ENCODE measurements around the gene PNN.
"Not testable (repeated sequence)": the region's sequence is repeated elsewhere in the genome, so short reads cannot be mapped to it uniquely, and the experiment has no call there.

The PNN gene

DNA sequence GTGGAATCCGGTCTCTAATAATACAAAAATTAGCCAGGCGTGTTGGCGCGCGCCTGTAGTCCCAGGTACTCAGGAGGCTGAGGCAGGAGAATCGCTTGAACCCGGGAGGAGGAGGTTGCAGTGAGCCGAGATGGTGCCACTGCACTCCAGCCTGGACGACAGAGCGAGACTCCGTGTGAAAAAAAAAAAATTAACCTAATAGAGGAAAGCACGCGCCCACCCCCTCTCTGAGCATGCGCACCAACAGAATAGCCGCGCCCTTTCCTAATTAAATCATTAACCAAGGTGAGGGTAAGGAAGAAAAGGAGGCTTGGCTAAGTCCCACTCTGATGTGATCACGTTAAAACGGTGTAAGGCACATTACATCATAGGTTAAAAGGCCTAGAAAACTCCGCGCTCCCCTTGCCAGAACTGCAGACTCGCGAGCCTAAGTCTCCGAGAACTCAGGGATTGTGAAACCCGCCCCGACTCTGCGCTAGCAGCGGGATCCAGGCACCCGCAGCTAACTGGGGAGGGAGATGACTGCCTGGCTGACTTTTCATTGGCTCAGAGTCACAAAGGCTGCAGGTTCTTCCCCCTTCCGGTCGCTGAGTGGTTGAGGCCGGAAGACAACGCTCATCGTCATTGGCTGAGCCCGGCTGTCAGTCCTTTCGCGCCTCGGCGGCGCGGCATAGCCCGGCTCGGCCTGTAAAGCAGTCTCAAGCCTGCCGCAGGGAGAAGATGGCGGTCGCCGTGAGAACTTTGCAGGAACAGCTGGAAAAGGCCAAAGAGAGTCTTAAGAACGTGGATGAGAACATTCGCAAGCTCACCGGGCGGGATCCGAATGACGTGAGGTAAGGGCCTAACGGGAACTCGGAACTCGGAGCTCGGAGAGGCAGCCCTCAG, at the start of gene PNN:
Gene PNN, plus strand, starts transcription at position 695 of the 885 bp plus-strand sequence. Its CDS starts 26 bp downstream, at position 721.
- peak; percentile 98 for DNase-seq (ENCODE audit: low spot score)

DNA sequence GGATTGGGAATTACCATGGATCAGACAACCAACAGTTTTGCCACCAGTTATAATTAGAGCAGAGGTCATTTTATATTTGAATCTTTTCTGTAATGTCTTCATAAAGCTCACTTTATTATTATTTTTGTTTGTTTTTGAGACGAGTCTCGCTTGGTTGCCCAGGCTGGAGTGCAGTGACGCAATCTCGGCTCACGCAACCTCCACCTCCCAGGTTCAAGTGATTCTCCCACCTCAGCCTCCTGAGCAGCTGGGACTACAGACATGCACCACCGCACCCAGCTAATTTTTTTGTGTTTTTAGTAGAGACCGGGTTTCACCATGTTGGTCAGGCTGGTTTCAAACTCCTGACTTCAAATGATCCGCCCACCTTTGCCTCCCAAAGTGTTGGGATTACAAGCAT, 37.2 kb upstream of the PNN start:
- not testable (repeated sequence) for DNase-seq (ENCODE audit: low spot score)

DNA sequence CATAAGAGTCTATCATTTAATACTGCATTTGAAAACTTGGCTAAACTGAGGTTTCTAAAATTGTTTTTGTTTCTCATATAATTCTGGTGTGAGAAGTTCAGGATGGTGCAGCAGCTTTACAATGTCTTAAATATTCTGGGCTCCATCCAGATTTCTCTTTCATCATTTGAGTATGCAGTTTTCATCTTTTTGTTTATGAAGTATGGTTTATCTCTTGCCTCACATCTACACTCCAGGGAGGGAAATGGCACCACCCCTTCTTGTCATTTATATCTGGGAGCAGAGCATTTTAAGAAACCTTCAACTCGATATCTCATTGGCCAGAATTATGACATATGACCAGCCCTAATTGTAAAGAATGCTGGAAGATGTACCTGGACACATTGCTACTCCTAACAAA, 36.6 kb upstream of the PNN start:
- DNase-seq (ENCODE audit: low spot score) = no peak

DNA sequence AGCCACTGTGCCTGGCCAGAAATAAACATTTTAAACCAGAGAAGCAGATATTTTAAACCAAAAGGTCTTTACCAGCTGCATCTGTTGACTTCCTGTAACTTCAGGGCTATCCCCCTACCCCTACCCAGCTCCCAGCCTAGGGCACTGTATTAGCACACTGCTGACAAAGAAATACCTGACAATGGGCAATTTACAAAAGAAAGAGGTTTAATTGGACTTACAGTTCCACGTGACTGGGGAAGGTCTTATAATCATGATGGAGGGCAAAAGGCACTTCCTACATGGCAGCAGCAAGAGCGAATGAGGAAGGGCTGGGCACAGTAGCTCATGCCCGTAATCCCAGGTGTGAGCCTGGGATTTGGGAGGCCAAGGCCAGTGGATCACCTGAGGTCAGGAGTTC, 34.9 kb upstream of the PNN start:
- no peak for DNase-seq (ENCODE audit: low spot score)

DNA sequence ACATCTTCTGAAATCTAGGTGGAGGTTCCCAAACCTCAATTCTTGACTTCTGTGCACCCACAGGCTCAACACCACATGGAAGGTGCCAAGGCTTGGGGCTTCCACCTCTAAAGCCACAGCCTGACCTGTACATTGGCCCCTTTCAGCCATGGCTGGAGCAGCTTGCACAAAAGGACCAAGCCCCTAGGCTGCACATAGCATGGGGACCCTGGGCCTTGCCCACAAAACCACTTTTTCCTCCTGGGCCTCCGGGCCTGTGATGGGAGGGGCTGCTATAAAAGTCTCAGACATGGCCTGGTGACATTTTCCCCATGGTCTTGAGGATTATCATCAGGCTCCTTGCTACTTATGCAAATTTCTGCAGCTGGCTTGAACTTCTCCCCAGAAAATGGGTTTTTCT, 33.4 kb upstream of the PNN start:
- not testable (repeated sequence) for DNase-seq (ENCODE audit: low spot score)

DNA sequence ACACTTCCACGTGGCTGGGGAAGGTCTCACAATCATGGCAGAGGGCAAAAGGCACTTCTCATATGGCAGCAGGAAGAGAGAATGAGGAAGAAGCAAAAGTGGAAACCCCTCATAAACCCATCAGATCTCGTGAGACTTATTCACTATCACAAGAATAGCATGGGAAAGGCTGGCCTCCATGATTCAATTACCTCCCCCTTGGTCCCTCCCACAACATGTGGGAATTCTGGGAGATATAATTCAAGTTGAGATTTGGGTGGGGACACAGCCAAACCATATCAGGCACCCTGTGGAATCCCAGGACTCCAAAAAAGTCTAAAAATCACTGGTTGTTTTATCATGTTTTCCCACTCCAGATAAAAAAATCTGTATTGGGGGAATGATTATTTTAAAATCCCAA, 31.8 kb upstream of the PNN start:
- DNase-seq (ENCODE audit: low spot score) = not testable (repeated sequence)

DNA sequence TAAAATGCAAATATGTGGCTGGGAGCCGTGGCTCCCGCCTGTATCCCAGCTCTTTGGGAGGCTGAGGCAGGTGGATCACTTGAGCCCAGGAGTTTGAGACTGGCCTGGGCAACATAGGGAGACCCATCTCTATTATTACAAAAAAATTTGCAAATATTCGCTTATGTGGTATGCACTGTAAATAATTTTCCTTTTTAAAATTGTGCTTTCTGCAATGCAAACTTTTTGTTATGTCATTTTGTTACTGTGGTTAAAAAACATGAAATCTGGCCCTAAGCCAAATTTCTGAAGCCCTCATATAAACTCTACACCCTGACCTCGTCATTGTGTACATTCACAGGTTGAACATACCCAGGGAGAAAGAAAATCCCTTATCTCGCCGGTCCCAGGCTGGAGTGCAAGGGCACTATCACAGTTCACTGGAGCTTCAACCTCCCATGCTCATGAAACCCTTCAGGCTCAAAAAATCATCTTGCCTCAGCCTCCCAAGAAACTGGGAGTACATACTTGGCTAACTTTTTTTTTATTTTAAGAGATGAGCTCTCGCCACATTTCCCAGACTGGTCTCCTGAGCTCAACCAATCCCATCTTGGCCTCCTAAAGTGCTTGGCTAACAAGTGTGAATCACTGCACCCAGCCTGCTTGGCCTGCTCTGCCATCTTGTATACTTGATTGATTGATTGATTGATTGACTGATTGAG, 29.6 kb upstream of the PNN start:
- DNase-seq (ENCODE audit: low spot score) = peak; percentile 72

DNA sequence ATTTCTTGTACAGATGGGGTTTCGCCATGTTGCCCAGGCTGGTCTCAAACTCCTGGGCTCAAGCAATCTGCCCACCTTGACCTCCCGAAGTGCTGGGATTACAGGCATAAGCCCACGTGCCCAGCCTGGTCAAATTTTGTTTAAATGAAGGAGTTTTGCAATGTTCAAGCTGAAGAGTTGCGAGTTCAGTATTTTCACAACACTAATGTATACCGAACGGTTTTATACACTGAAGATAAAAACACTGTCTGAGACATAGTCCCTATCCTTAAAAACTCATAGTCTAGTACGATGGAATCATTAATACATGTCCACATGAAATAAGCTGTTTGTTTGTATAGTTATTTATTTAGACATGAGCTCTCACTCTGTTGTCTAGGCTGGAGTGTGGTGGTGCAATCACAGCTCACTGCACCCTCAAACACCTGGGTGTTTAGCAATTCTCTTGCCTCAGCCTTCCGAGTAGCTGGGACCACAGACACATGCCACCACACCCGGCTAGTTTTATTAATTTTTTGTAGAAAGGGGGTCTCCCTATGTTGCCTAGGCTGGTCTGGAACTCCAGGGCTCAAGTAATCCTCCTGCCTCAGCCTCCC, 20.4 kb upstream of the PNN start:
- no peak for DNase-seq (ENCODE audit: low spot score)

DNA sequence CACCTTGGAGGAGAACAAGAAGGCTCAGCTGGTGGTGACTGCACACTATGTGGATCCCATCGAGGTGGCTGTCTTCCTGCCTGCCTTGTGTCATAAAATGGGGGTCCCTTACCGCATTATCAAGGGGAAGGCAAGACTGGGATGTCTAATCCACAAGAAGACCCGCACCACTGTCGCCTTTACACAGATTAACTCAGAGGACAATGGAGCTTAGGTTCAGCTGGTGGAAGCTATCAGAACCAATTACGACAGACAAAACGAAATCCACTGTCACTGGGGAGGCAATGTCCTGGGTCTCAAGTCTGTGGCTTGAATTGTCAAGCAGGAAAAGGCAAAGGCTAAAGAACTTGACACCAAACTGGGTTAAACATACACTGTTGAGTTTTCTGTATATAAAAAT, 17.6 kb upstream of the PNN start:
- no peak for DNase-seq (ENCODE audit: low spot score)

DNA sequence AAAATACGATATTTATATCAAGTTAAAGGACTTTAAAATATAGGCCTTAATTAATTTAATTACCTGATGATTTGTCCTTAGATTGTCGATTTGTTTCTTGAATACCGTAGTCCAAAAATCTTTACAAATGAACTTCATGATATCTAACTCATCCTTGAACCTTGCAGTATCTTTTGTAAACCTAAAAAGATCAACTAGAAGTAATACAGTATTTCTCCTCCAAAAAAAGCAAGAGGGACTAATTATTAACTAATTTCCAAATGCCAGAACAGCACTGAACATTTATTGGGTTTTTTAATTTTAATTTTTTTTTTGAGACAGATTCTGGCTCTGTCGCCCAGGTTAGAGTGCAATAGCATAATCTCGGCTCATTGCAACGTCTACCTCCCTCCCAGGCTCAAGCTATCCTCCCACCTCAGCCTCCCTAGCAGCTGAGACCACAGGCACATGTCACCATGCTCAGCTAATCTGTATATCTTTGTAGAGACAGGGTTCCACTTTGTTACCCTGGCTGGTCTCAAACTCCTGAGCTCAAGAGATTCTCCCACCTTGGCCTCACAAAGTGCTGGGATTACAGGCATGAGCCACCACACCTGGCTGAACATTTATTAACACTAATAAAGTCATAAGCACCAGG, 16.7 kb upstream of the PNN start:
- no peak for DNase-seq (ENCODE audit: low spot score)

DNA sequence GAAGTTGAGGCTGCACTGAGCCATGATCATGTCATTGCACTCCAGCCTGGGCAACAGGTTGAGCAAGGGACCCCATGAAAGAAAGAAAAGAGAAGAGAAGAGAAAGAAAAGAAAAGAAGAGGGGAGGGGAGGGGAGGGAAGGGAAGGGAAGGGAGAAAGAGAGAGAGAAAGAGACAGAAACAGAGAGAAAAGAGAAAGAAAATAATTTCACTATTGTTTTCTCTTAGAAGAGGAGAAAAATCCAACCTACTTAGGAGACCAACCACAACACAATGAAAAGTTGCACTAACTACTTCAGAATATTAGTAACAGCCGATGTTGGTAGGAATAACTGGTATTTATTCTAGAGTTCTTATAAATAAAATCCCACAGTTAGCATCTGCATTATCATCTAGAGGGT, 14.6 kb upstream of the PNN start:
- DNase-seq (ENCODE audit: low spot score) = no peak

DNA sequence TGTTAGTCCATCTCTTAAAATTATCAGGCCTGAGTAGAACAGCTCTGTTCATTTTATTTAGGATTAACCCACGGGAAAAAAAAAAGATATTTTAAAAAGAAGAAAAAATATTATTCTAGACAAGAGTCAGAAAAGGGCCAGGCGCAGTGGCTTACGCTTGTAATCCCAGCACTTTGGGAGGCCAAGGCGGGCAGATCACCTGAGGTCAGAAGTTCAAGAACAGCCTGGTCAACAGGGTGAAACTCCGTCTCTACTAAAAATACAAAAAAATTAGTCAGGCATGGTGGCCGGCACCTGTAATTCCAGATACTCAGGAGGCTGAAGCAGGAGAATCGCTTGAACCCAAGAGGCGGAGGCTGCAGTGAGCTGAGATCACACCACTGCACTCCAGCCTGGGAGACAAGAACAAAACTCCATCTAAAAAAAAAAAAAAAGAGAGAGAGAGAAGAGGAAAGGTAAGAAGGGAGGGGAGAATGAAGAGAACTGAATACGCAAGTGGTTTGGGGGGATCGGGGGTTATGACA, 7.2 kb upstream of the PNN start:
- DNase-seq (ENCODE audit: low spot score) = not testable (repeated sequence)

DNA sequence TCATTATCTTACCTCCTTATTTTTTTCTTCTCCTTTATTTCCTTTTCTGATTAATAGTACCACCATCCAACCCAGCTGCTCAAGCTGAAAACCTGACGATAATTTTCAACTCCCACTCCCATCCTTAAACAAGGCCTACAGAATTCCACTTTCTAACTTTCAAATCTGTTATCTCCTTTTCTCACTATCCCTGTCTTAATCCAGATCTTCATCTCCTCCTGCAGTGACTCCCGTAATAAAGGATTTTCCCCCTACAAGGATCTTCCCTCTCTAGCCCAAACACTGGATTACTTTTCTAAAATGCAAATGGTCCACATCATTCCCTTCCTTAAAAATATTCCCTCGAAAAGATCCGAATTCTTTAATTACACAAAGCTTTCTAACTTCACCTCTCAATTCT, 6.5 kb upstream of the PNN start:
- DNase-seq (ENCODE audit: low spot score) = no peak

DNA sequence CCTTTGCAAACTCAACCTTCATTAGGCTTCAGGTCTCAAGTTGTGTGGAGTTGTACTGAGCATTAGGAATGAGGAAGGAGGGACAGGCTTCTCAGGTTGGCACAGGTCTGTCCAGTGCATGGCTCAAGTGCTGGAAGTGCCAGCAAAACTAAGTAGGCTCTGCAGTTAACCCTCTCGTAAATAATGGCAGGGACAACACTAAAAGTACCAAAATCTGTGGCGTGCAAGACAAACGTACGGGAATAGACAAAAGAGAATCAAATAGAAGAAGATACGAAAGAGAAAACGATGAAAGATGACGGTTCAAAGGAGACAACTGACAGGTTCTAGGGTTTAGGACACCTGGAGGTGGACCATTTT, 5.5 kb upstream of the PNN start:
- no peak for DNase-seq (ENCODE audit: low spot score)

DNA sequence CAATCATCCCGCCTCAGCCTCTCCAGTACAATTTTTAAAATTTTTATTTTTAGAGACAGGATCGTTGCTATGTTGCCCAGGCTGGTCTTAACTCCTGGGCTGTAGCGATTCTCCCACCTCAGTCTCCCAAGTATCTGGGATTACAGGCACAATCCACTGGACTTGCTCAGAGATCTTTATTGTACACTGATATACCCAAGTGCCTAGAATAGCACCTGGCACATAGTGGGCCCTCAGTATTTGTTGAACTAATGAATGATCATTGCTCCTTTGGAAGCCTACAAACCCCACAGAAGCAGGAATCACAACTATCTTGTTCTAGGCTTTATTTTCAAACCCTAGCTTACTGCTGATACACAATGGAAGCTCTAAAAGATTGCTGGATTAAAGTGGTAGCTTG, 1.9 kb upstream of the PNN start:
- DNase-seq (ENCODE audit: low spot score) = no peak

DNA sequence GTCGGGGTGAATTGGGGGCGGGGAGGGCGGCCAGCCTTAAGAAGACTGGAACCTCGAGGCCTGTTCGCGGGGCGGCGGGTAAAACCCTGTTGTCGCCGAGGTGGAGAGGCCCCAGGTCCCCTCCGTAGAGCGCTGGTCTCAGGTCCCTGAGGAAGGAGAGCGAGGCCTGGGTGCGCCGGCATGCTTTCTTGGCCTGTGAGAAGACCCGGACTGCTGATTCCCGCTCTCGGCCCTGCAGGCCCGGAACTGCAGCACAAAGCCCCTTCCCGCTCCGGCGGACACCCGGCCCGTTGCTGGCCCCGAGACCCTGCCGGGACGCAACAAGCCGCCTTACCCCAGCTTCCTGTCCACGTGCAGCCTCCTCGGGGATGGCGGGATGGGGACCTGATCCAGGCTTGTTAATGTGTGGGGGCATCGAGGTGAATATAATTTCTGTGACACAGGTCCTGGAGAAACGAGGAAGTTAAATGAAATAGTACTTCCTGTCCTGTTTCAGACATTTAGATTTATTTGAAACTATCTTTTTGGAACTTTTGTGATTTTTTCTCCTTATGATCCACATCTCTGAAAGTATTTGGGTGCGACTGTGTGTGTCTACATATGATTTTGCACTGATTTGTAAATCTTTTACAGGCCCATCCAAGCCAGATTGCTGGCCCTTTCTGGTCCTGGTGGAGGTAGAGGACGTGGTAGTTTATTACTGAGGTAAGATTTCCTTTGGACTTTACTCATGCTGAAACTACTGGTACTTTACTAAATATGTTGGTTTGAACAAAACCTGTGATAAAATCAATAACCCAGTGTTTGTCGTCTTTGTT, 600 bp downstream of the PNN start:
- DNase-seq (ENCODE audit: low spot score) = no peak

DNA sequence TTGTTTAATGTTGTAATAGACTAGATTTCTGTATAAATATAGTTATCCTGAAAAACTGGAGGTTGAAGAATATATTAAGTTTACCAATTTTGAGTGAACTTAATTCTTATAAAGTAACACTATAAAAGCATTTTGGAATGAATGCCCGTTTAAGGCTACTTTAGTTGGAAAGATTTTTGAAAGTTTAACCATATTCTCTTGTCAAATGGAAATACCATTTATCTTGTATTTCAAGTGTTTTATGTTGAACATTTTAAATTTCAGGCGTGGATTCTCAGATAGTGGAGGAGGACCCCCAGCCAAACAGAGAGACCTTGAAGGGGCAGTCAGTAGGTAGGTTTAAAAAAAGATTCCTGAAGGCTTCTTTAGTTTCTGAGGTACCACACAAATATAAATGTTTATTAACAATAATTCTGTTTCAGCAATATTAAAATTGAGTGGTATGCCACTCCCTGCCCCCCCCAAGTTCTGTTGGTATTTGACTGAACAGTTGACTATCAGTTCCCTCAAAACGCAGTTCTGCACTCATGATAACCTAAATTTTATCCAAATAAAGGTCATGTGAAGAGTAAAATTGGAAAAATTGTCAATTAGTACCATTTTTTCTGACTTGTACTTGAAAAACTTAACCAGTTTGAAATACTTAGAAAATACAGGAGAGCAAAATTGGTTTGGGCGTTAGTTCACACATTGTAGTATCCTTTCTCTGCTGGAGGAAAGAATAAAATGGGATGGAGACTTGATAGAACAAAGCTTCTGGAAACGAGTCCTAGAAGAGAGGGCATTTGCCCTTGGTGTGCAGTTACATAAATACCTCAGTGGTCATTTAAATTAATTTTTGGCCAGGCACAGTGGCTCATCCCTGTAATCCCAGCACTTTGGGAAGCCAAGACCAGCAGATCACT, 1.5 kb downstream of the PNN start:
- no peak for DNase-seq (ENCODE audit: low spot score)

DNA sequence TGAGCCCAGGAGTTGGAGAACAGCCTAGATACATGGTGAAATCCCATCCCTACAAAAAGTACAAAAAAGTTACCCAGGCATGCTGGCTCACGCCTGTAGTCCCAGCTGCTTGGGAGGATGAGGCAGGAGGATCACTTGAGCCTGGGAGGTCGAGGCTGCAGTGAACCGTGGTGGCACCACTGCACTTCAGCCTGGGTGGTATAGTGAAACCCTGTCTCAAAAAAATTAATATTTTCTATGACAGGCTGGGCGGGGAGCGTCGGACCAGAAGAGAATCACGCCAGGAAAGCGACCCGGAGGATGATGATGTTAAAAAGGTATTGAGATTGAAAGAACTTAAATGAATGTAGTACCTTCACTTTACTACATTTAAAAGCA, 2.1 kb downstream of the PNN start:
- no peak for DNase-seq (ENCODE audit: low spot score)

DNA sequence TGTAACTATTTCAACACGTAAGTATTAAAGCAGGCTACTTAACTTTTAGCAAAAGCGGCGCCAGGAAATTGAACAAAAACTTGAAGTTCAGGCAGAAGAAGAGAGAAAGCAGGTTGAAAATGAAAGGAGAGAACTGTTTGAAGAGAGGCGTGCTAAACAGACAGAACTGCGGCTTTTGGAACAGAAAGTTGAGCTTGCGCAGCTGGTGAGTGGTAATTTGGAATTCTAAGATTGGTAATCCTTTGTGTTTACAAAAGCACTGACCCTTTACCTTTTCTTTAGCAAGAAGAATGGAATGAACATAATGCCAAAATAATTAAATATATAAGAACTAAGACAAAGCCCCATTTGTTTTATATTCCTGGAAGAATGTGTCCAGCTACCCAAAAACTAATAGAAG, 4.0 kb downstream of the PNN start:
- no peak for DNase-seq (ENCODE audit: low spot score)

DNA sequence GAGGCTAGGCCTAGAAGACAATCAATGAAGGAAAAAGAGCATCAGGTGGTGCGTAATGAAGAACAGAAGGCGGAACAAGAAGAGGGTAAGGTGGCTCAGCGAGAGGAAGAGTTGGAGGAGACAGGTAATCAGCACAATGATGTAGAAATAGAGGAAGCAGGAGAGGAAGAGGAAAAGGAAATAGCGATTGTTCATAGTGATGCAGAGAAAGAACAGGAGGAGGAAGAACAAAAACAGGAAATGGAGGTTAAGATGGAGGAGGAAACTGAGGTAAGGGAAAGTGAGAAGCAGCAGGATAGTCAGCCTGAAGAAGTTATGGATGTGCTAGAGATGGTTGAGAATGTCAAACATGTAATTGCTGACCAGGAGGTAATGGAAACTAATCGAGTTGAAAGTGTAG, 5.5 kb downstream of the PNN start:
- DNase-seq (ENCODE audit: low spot score) = no peak
